Right cardiac atrium (tissue), 5 donors: ENCODE data around the gene OTOG. TPM values are rescaled to one million over a fixed set of nuclear protein-coding genes. Genes with fewer than 3 reads are reported as not detected.

Source experiments
- ATAC-seq, 2 donors: fragments of 200-7000 bp; cut with Tn5 transposase; one replicate each; pipeline versions ENCODE4 v1.8.0 to v1.9.1; 2020; ENCODE audit warnings: moderate library complexity in 2 of 2, mild to moderate bottlenecking in 1 of 2
- DNase-seq, 3 donors: peaks; one replicate each; pipeline ENCODE4 v3.0.0-alpha.2; 2020
- H3K27ac ChIP-seq: one replicate; pipeline ENCODE4 v1.5.1; 2013; ENCODE audit warnings: mild to moderate bottlenecking, low read length, control low read depth, moderate library complexity
- H3K27me3 ChIP-seq: one replicate; pipeline ENCODE4 v1.6.1; 2013; ENCODE audit not compliant: control insufficient read depth, insufficient read depth
- H3K4me1 ChIP-seq: one replicate; pipeline ENCODE4 v1.6.1; 2013; ENCODE audit warnings: low read length; ENCODE audit not compliant: control insufficient read depth, insufficient read depth
- H3K4me3 ChIP-seq: one replicate; pipeline ENCODE4 v1.5.1; 2013; ENCODE audit warnings: low read length, control low read depth
- H3K9me3 ChIP-seq: one replicate; pipeline ENCODE4 v1.6.1; 2013; ENCODE audit warnings: low read length; ENCODE audit not compliant: control insufficient read depth
- WGBS: extraction: QIAGEN DNeasy Blood & Tissue Kit; methylation state at CpG from one replicate; pipeline ENCODE4 v1.1.7; 2013; 5-methylcytosine and 5-hydroxymethylcytosine counted together
- intact Hi-C, 4 donors: fragments of 100-400 bp; cut with DNase I; formaldehyde crosslinking; loops; one replicate each; pipeline versions ENCODE4 v1.11.0 to v1.14.0; 2022 to 2023
- polyA plus RNA-seq: library from polyadenylated mRNA; stranded (reverse); fragments of 200-250 nt; gene quantifications from one replicate; pipeline ENCODE4 v1.2.3, GENCODE V29; 2013
- total RNA-seq, 4 donors: library from RNA; stranded (reverse); fragmentation: NEBNext Ultra II Directional; extraction: Animal tissue kit (Norgen Biotek cat#: 25700); gene quantifications; one replicate each; pipeline ENCODE4 v1.2.1, GENCODE V29; 2021
- donor health status: healthy with polysubstance abuse.
- donor health status: DM: no; HTN: yes; CAD: no.
- donor health status: DM: no; HTN: no; CAD: no.
- donor health status: DM: no; HTN: yes; CAD: no; lungs with severe emphysema.
- donor health status: DM: yes; HTN: yes; CAD: no.

The OTOG gene
- total and polyA plus RNA-seq, 5 donors: not detected

DNA sequence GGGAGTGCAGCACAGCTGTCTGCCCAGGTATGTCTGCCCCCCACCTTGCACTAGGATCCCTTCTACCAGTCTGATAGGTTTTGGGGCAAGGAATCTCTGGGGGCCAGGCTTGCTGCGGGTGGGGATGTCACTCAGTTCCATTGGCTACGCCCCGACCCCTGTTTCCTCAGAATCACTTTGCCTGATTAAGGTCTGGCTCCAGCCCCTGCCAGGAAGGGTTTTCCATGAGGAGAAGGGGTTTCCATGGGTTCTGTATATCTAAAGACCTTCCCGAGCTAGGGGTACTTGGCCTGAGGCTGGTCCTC lies 14.0 kb downstream of the OTOG start:
- intact Hi-C loops: no loop called here
- ATAC-seq (no peak), DNase-seq (no peak)
- no peaks in the 10 kb centered on the region for H3K4me1 ChIP-seq
- no peak overlapping the region for H3K27ac ChIP-seq
- WGBS: 85% methylated on average over 4 of the region's 4 CpGs
- no peaks in the 10 kb centered on the region for H3K27me3 ChIP-seq
- no peaks in the 10 kb centered on the region for H3K9me3 ChIP-seq
- no peak overlapping the region for H3K4me3 ChIP-seq

DNA sequence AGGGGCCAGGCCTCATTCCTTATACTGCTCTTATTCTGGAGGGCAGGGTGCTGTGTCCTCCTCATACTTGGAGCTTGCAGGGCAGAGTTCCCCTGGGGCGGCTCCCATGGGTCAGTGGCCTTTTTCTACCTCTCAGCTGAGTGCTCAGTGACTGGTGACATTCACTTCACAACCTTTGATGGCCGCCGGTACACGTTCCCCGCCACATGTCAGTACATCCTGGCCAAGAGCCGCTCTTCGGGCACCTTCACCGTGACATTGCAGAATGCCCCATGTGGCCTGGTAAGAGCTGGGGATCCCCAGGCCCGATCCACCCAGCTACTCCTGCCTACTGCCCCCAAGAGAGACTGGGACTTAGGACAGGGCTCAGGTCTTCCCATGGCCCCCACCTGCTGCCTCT lies 14.5 kb downstream of the OTOG start:
- no peaks in the 10 kb centered on the region for H3K4me1 ChIP-seq
- no peak overlapping the region for H3K4me3 ChIP-seq
- DNase-seq (no peak), ATAC-seq (no peak)
- no peaks in the 10 kb centered on the region for H3K27me3 ChIP-seq
- H3K27ac ChIP-seq: no peak overlapping the region
- no peaks in the 10 kb centered on the region for H3K9me3 ChIP-seq
- intact Hi-C loops: no loop called here
- WGBS: 84% methylated on average over 9 of the region's 9 CpGs

GRCh38 chr11:17563231-17563646 lies 16.2 kb downstream of the OTOG start:
- intact Hi-C loops: no loop called here
- no peak for DNase-seq

DNA sequence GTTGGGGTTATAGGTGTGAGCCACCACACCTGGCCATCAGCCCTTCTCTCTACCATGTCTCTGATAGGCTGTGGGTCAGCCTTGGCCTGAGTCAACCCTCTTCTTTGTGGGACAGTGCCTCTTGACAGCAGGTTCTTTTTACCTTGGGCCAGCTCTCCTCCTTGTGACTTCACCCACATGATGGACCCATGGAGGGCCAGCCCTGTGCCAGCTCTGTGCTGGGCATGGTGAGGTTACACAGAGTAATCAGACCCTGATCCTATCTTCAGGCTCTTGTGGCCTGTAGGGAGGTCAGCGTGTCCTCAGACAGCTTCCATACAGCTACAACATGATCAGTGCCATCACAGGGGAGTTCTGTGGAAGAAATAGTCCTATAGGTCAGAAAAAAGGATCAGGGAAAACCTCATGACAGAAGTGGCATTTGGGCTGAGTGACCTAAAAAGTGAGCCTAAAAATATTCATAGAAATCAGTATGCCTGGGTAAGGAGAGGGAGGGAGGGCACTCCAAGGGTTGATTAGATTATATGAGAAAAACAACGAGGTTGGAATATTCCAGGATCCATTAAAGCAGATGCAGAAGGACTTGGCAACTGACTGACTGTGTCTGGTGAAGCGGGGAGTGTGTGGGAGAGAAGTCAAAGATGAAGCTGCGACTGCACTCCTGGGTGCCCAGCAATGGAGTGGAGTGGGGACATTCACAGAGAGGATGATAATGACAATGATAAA lies 17.1 kb downstream of the OTOG start:
- no peaks in the 10 kb centered on the region for H3K27me3 ChIP-seq
- ATAC-seq (peak in 1 of 2 donors; percentile 15), DNase-seq (no peak)
- H3K4me3 ChIP-seq: no peak overlapping the region
- no peak overlapping the region for H3K27ac ChIP-seq
- H3K9me3 ChIP-seq: no peaks in the 10 kb centered on the region
- WGBS: 54% methylated on average over 4 of the region's 4 CpGs
- intact Hi-C loops: no loop called here
- H3K4me1 ChIP-seq: no peaks in the 10 kb centered on the region

More at GRCh38 chr11:17563231-17563646, 16.2 kb downstream of the OTOG start:
- ATAC-seq: peak; percentile 38 to 46
- H3K27ac ChIP-seq: no peak overlapping the region
- no peaks in the 10 kb centered on the region for H3K9me3 ChIP-seq
- H3K4me3 ChIP-seq: no peak overlapping the region
- no peaks in the 10 kb centered on the region for H3K27me3 ChIP-seq
- H3K4me1 ChIP-seq: no peaks in the 10 kb centered on the region

DNA sequence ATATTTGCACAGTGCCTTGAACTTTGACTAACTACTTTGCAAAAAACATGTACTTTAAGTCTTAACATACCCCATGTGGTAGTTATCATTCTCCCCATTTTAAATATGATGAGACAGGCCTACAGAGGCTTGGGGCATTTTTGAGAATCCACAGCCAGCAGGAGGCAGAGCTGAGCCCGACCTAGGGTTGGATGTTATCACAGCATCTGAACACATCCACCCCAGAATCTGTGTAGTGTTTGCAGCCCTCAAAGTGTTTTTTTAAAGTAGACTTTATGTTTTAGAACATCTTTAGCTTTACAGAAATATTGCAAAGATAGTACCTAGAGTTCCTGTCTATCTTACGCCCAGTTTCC lies 17.6 kb downstream of the OTOG start:
- H3K4me1 ChIP-seq: no peaks in the 10 kb centered on the region
- no peaks in the 10 kb centered on the region for H3K9me3 ChIP-seq
- no peak overlapping the region for H3K4me3 ChIP-seq
- intact Hi-C loops: no loop called here
- ATAC-seq (no peak), DNase-seq (no peak)
- H3K27ac ChIP-seq: no peak overlapping the region
- WGBS: 55% methylated on average over 2 of the region's 2 CpGs
- no peaks in the 10 kb centered on the region for H3K27me3 ChIP-seq

DNA sequence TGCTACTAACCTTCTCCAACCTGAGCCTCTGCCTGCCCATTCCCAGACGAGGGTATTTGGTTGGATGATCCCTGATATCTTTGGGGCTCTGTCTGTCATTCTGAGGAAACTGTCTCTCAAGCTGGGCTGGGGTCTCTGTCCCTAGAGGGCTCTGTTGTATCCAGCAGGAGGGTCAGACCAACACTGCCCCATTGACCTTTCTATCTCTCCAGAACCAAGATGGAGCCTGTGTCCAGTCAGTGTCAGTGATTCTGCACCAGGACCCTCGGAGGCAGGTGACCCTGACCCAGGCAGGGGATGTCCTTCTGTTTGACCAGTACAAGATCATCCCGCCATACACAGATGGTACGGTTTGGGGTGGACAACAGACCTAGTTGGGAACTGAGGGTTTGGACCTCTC lies 21.9 kb downstream of the OTOG start:
- H3K9me3 ChIP-seq: no peaks in the 10 kb centered on the region
- H3K4me3 ChIP-seq: no peak overlapping the region
- DNase-seq (no peak), ATAC-seq (no peak)
- H3K27ac ChIP-seq: no peak overlapping the region
- H3K4me1 ChIP-seq: no peaks in the 10 kb centered on the region
- H3K27me3 ChIP-seq: no peaks in the 10 kb centered on the region
- intact Hi-C loops: no loop called here
- 78% methylated on average over 4 of the region's 4 CpGs for WGBS

DNA sequence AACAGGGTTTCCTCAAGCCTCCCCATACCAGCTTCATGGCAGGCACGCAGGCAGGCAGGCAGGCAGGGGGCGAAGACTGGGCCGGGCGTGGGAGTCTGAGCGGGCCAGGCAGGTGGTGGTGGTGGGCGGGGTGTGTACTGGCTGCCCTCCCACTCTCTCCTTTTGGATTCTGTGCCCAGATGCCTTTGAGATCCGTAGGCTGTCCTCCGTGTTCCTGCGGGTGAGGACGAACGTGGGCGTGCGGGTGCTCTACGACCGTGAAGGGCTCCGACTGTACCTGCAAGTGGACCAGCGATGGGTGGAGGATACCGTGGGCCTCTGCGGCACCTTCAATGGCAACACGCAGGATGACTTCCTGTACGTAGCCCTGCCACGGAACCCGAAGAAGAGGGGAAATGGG lies 23.0 kb downstream of the OTOG start:
- no peaks in the 10 kb centered on the region for H3K27me3 ChIP-seq
- no peaks in the 10 kb centered on the region for H3K9me3 ChIP-seq
- DNase-seq (no peak), ATAC-seq (no peak)
- H3K4me3 ChIP-seq: no peak overlapping the region
- H3K27ac ChIP-seq: no peak overlapping the region
- no peaks in the 10 kb centered on the region for H3K4me1 ChIP-seq
- 79% methylated on average over 23 of the region's 23 CpGs for WGBS
- intact Hi-C loops: no loop called here

DNA sequence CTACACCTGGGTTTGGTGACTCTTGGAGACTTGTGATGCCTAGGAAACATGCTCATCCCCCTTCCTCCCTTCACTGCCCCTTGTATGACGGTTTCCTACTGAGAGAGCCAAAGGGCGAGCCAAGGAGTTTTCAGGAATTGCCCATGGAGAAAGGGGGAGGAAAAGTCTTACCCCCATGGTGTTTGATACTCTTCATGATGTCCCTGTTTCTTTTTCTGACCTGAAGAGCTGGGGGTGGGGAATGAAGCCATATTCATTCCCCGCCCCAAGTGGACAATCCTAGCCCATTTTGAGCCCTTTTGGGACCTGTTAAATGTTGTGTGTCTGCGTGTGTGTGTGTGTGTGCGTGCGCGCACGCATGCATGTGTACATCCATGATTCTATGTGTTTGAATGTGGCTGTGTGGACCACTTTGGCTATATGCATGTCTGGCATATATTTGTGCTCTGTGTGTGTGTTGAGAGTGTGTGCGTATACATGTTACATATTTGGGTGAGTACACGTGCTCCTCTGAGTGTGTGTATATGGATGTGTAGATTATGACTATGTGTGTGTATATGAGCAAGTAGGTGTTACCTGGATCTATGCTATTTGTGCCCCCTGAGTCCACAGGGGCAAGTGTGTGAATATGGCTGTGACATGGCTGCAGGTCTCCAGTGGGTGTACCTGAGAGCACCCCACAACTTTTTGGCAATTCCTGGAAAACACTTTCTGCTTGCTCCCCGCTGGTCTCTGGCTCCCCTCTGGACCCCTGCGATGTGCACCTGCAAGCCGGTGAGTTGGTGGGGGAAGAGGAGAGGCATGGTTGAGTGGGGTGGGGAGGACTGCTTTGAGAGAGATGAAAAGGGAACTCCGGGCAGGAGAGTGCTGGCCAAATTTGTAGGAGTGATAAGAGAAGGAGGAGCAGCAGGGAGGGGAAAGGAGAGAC lies 24.6 kb downstream of the OTOG start:
- intact Hi-C loops: no loop called here
- H3K4me3 ChIP-seq: no peak overlapping the region
- DNase-seq (no peak), ATAC-seq (no peak)
- no peaks in the 10 kb centered on the region for H3K27me3 ChIP-seq
- no peaks in the 10 kb centered on the region for H3K9me3 ChIP-seq
- 76% methylated on average over 14 of the region's 14 CpGs for WGBS
- no peaks in the 10 kb centered on the region for H3K4me1 ChIP-seq
- H3K27ac ChIP-seq: no peak overlapping the region

DNA sequence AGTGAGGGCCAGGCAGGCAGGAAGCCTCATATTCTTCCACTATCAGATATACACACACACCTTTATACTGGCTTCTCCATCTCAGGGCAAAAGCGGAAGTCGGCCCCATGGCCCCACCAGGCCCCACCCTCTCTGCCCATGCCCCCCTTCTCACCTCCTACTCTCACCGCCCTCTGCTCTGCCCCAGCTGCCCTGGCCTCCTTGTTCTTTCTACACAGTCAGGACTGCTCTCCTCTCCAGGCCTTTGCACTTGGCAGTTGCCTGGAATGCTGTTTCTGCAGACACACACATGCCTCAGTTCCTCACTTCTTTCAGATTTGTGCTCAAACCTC lies 25.3 kb downstream of the OTOG start:
- Histone ChIP-seq H3K27ac (no peak overlapping the region), H3K9me3 (no peaks in the 10 kb centered on the region), H3K4me1 (no peaks in the 10 kb centered on the region), H3K4me3 (no peak overlapping the region), H3K27me3 (no peaks in the 10 kb centered on the region)
- ATAC-seq (no peak), DNase-seq (no peak)
- WGBS: 56% methylated on average over 3 of the region's 3 CpGs
- intact Hi-C loops: no loop called here

- ATAC-seq (no peak), DNase-seq (no peak)
- intact Hi-C loops: no loop called here
- no peak overlapping the region for H3K27ac ChIP-seq
- H3K4me1 ChIP-seq: no peaks in the 10 kb centered on the region
- 89% methylated on average over 20 of the region's 20 CpGs for WGBS
- no peak overlapping the region for H3K4me3 ChIP-seq
- no peaks in the 10 kb centered on the region for H3K27me3 ChIP-seq
- no peaks in the 10 kb centered on the region for H3K9me3 ChIP-seq
Observed at GRCh38 chr11:17572791-17573460, 25.9 kb downstream of the OTOG start.

- DNase-seq: no peak
Observed at GRCh38 chr11:17573526-17573925, 26.5 kb downstream of the OTOG start.

More at GRCh38 chr11:17573526-17573925, 26.5 kb downstream of the OTOG start:
- no peak for ATAC-seq
- WGBS: 91% methylated on average over 3 of the region's 3 CpGs
- no peak overlapping the region for H3K4me3 ChIP-seq
- H3K27ac ChIP-seq: no peak overlapping the region
- intact Hi-C loops: no loop called here
- H3K9me3 ChIP-seq: no peaks in the 10 kb centered on the region
- H3K4me1 ChIP-seq: no peaks in the 10 kb centered on the region
- H3K27me3 ChIP-seq: no peaks in the 10 kb centered on the region
